Measurements from ENCODE around the gene NAA50. TPM values are rescaled to one million over a fixed set of nuclear protein-coding genes. Genes with fewer than 3 reads are reported as not detected.

NAA50 gene
- total RNA-seq, 4 donors from 2014 or later, result 87.3 to 184 (median 128) TPM

DNA sequence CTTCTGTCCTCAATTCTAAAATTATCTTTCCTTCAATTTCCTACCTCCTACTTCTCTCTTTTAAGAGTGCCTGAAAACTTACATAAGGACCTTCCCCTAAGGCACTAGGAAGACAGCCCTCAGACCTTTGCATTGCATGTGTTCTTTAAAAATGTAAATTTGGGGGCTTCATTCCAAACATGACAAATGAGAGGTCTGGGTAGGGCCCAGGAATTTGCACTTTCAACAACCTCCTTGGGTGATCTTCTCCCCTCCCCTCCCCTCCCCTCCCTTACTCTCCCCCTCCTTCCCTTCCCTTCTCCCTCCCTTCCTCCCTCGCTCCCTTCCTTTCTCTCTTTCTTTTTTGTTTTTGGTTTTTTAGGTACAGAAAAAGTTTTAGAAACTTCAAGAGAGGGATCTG lies 68.3 kb downstream of the NAA50 start:
- H3K27ac ChIP-seq, result no peak overlapping the region
- WGBS, result 89% methylated on average over 1 of the region's 1 CpG

GRCh38 chr3:113676261-113676660 lies 69.8 kb downstream of the NAA50 start:
- no peak for TF ChIP-seq POLR2A (IDR thresholded peaks at IDR 0.05)
- TF ChIP-seq, protein P1, sequence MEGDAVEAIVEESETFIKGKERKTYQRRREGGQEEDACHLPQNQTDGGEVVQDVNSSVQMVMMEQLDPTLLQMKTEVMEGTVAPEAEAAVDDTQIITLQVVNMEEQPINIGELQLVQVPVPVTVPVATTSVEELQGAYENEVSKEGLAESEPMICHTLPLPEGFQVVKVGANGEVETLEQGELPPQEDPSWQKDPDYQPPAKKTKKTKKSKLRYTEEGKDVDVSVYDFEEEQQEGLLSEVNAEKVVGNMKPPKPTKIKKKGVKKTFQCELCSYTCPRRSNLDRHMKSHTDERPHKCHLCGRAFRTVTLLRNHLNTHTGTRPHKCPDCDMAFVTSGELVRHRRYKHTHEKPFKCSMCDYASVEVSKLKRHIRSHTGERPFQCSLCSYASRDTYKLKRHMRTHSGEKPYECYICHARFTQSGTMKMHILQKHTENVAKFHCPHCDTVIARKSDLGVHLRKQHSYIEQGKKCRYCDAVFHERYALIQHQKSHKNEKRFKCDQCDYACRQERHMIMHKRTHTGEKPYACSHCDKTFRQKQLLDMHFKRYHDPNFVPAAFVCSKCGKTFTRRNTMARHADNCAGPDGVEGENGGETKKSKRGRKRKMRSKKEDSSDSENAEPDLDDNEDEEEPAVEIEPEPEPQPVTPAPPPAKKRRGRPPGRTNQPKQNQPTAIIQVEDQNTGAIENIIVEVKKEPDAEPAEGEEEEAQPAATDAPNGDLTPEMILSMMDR (IDR thresholded peaks at IDR 0.05), result no peak
- no peak for TF ChIP-seq EP300 (IDR thresholded peaks at IDR 0.05)
- no peak for TF ChIP-seq POLR2AphosphoS5 (IDR thresholded peaks at IDR 0.05)
- H3K36me3 ChIP-seq, result peaks cover 28% of the 10 kb centered on the region
- no peaks in the 10 kb centered on the region for H3K27me3 ChIP-seq
- no peaks in the 10 kb centered on the region for H3K9me3 ChIP-seq
- no peaks in the 10 kb centered on the region for H3K4me1 ChIP-seq
- H3K27ac ChIP-seq, result no peak overlapping the region
- H3K4me3 ChIP-seq, result no peak overlapping the region
- DNase-seq (ENCODE audit: low spot score in 2 of 2), result no peak
- 91% methylated on average over 3 of the region's 3 CpGs for WGBS

More for the DNA sequence above, 68.3 kb downstream of the NAA50 start:
- Histone ChIP-seq H3K27me3 (no peaks in the 10 kb centered on the region), H3K36me3 (peaks cover 28% of the 10 kb centered on the region), H3K9me3 (no peaks in the 10 kb centered on the region), H3K4me3 (no peak overlapping the region), H3K4me1 (no peaks in the 10 kb centered on the region)
- TF ChIP-seq POLR2AphosphoS5 (IDR thresholded peaks at IDR 0.05) (no peak), POLR2A (IDR thresholded peaks at IDR 0.05) (no peak), EP300 (IDR thresholded peaks at IDR 0.05) (no peak)
- TF ChIP-seq, protein P1 (IDR thresholded peaks at IDR 0.05), result no peak
- DNase-seq (ENCODE audit: low spot score in 2 of 2), result no peak

DNA sequence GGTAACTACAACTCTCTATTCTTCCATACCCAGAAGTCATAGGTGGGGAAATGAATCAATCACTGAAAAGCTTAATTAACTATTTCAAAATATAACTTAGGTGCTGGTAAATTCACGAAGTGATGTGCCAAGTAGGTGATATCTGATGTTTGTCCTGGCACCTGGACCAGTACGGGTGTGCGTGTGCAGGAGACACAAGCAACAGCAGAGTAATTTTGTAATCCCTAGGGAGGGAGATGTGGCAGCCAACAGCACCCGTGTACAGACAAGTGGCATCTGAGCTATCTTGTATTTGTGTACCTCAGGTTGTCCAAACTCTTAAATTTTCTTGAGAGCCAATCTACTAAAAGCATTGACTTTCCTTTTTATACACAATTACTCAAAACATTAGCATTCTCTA lies 72.5 kb downstream of the NAA50 start:
- peaks cover 28% of the 10 kb centered on the region for H3K36me3 ChIP-seq
- TF ChIP-seq, protein P1 (IDR thresholded peaks at IDR 0.05), result no peak
- TF ChIP-seq EP300 (IDR thresholded peaks at IDR 0.05) (no peak), POLR2A (IDR thresholded peaks at IDR 0.05) (no peak), POLR2AphosphoS5 (IDR thresholded peaks at IDR 0.05) (no peak)

GRCh38 chr3:113668015-113668414 lies 78.0 kb downstream of the NAA50 start:
- Histone ChIP-seq H3K9me3 (no peaks in the 10 kb centered on the region), H3K27ac (no peak overlapping the region), H3K27me3 (no peaks in the 10 kb centered on the region), H3K4me1 (no peaks in the 10 kb centered on the region), H3K4me3 (no peak overlapping the region), H3K36me3 (peaks cover 19% of the 10 kb centered on the region)
- 60% methylated on average over 4 of the region's 4 CpGs for WGBS
- TF ChIP-seq, protein P1 (IDR thresholded peaks at IDR 0.05), result no peak
- no peak for TF ChIP-seq POLR2A (IDR thresholded peaks at IDR 0.05)
- no peak for TF ChIP-seq POLR2AphosphoS5 (IDR thresholded peaks at IDR 0.05)
- no peak for TF ChIP-seq EP300 (IDR thresholded peaks at IDR 0.05)
- DNase-seq (ENCODE audit: low spot score in 2 of 2), result no peak

More for the DNA sequence above, 72.5 kb downstream of the NAA50 start:
- WGBS, result 61% methylated on average over 4 of the region's 4 CpGs
- Histone ChIP-seq H3K9me3 (no peaks in the 10 kb centered on the region), H3K27ac (no peak overlapping the region), H3K27me3 (no peaks in the 10 kb centered on the region), H3K4me1 (no peaks in the 10 kb centered on the region), H3K4me3 (no peak overlapping the region)
- DNase-seq (ENCODE audit: low spot score in 2 of 2), result no peak

Other genes with a start within 250 kb of the NAA50 start
- gene SPICE1, start 231.1 kb downstream of the NAA50 start, total RNA-seq, result 10 to 100 TPM in 3 of 4 donors, 1 to 10 TPM in 1; 6.5 to 36.5 (median 12.9) TPM
- 10 to 100 TPM in 1 of 4 donors, 1 to 10 TPM in 2, under 1 TPM in 1; 0.34 to 11.4 (median 2.2) TPM for gene SIDT1, start 213.7 kb downstream of the NAA50 start, total RNA-seq
- 10 to 100 TPM; 20.6 to 34.6 (median 28.2) TPM for gene USF3, start 49.6 kb downstream of the NAA50 start, total RNA-seq
- 10 to 100 TPM; 43.5 to 63.5 (median 58.7) TPM for gene ATP6V1A, start 786 bp upstream of the NAA50 start, total RNA-seq
- gene GRAMD1C, start 92.5 kb upstream of the NAA50 start, total RNA-seq, result 10 to 100 TPM; 16.5 to 70.9 (median 25.5) TPM
- 10 to 100 TPM in 3 of 4 donors, 1 to 10 TPM in 1; 10.0 to 21.2 (median 13.0) TPM for gene ZDHHC23, start 201.8 kb upstream of the NAA50 start, total RNA-seq